IgD-negative memory B cell (primary cell): Measurements from ENCODE around the gene LRRC58. TPM values are rescaled to one million over a fixed set of nuclear protein-coding genes. Genes with fewer than 3 reads are reported as not detected.
"Not testable (repeated sequence)": the region's sequence is repeated elsewhere in the genome, so short reads cannot be mapped to it uniquely, and the experiment has no call there.

ENCODE experiments used
- H3K27ac Mint-ChIP-seq, 3 donors: one replicate each; pipeline ENCODE4 v1.8.0; 2020 to 2022; ENCODE audit warnings: mild to moderate bottlenecking in 3 of 3, mixed read lengths in 3 of 3, moderate library complexity in 1 of 3
- H3K27me3 Mint-ChIP-seq: one replicate; pipeline ENCODE4 v1.8.0; 2021; ENCODE audit warnings: mixed read lengths
- H3K36me3 Mint-ChIP-seq: one replicate; pipeline ENCODE4 v1.8.0; 2020; ENCODE audit warnings: mild to moderate bottlenecking, mixed read lengths
- H3K4me1 Mint-ChIP-seq, 3 donors: one replicate each; pipeline ENCODE4 v1.8.0; 2020 to 2022; ENCODE audit warnings: mixed read lengths in 3 of 3, mild to moderate bottlenecking in 1 of 3
- H3K4me3 Mint-ChIP-seq, 4 donors: one replicate each; pipeline ENCODE4 v1.8.0; 2020 to 2022; ENCODE audit warnings: mild to moderate bottlenecking in 4 of 4, mixed read lengths in 4 of 4, moderate library complexity in 3 of 4
- H3K9me3 Mint-ChIP-seq, 3 donors: one replicate each; pipeline ENCODE4 v1.8.0; 2020 to 2021; ENCODE audit warnings: mixed read lengths in 3 of 3, mild to moderate bottlenecking in 1 of 3
- polyA plus RNA-seq: library from polyadenylated mRNA; unstranded; fragments of 300-500 nt; fragmentation: Illumina TruSeq; gene quantifications from one replicate; pipeline ENCODE4 v1.2.3, GENCODE V29; 2021

The LRRC58 gene
- polyA plus RNA-seq, 1 donor from 2014 or later: 6.6 TPM

GRCh38 chr3:120352017-120352416, 2.9 kb upstream of the LRRC58 start:
- H3K4me3 Mint-ChIP-seq: peak overlapping the region in 1 of 4 donors; percentile 2
- H3K27ac Mint-ChIP-seq: no peak overlapping the region
- H3K9me3 Mint-ChIP-seq: no peaks in the 10 kb centered on the region
- H3K27me3 Mint-ChIP-seq: no peaks in the 10 kb centered on the region
- no peaks in the 10 kb centered on the region for H3K36me3 Mint-ChIP-seq
- H3K4me1 Mint-ChIP-seq: peaks cover 3 to 20% (median 13%) of the 10 kb centered on the region in 3 donors

GRCh38 chr3:120350401-120350941, 1.3 kb upstream of the LRRC58 start:
- Mint-ChIP-seq H3K4me1 (peaks cover 11 to 29% (median 24%) of the 10 kb centered on the region in 3 donors), H3K27me3 (no peaks in the 10 kb centered on the region), H3K27ac (peak overlapping the region in 2 of 3 donors; percentile 86 to 90), H3K9me3 (no peaks in the 10 kb centered on the region), H3K4me3 (peak overlapping the region in 3 of 4 donors; percentile 51 to 95 (median 93)), H3K36me3 (no peaks in the 10 kb centered on the region)

GRCh38 chr3:120349855-120350125, 636 bp upstream of the LRRC58 start:
- no peaks in the 10 kb centered on the region for H3K27me3 Mint-ChIP-seq
- H3K9me3 Mint-ChIP-seq: no peaks in the 10 kb centered on the region
- no peaks in the 10 kb centered on the region for H3K36me3 Mint-ChIP-seq
- peak overlapping the region; percentile 93 to 96 (median 94) for H3K4me3 Mint-ChIP-seq
- H3K4me1 Mint-ChIP-seq: peaks cover 17 to 36% (median 31%) of the 10 kb centered on the region in 3 donors
- peak overlapping the region; percentile 86 to 93 (median 90) for H3K27ac Mint-ChIP-seq

DNA sequence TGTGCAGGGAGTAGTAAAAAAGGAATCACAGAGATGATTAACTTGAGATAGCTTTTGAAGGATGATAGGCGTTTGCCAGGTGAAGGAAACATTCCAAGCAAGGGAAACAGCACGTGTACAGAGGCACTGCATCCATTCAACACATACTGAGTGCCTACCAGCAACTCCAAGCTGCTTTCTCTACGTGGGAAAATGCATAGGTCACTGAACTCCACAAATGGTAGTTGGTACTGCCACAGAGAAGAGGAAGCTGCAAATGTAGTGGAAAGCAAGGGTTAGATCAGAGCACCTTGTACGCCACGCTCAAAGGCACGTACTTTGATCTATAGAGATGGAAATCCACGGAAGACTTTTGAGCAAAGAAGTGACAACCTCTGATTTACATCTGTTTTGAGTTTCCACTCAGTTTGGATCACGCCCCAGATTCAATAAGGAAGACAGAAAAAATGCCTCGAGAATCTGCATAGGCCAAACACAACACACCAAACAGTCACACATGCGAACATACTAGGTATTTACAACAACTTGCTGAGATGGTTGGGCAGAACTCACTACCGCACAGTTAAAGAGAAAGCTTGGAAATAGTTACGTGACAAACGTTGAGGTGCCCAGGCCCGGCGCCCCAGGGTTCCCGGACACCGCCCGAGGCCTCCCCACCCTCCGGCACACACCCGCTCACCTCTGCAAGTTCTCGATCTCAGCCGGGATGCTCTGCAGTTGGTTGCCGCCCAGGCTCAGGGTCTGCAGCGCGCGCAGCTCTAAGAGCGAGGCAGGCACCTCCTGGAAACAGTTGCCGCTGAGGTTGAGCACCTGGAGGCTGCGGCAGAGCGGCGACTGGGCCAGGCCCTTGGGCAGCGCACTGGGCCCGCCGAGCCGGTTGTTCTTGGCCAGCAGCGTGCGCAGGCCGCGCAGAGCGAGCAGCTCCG, 826 bp downstream of the LRRC58 start:
- Mint-ChIP-seq H3K4me1 (peaks cover 25 to 45% (median 41%) of the 10 kb centered on the region in 3 donors), H3K4me3 (peak overlapping the region; percentile 93 to 96 (median 94)), H3K9me3 (no peaks in the 10 kb centered on the region), H3K36me3 (peaks cover 2% of the 10 kb centered on the region), H3K27ac (peak overlapping the region; percentile 86 to 93 (median 92)), H3K27me3 (no peaks in the 10 kb centered on the region)

DNA sequence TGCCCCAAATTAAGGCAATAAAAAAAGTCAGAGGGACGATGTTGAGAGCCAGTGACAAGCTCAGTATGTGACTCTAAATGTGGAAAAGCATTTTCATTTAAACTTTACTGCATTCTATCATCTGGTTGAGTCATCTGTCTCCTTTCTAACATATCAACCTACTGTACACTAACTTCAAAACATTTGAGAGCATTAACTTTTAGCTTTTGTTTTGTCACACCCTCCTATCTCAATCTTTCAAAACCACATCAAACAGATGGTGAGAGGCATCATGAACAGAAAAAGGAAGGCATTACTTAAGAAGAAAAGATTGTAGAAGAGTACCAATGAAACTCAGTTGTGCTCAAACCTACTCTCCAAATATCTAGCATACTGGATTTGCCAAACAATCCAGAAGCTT, 4.8 kb downstream of the LRRC58 start:
- H3K27ac Mint-ChIP-seq: peak overlapping the region in 2 of 3 donors; percentile 47 to 48
- peaks cover 0 to 4% (median 0%) of the 10 kb centered on the region in 3 donors for H3K9me3 Mint-ChIP-seq
- peak overlapping the region in 2 of 4 donors; percentile 13 to 93 for H3K4me3 Mint-ChIP-seq
- H3K27me3 Mint-ChIP-seq: no peaks in the 10 kb centered on the region
- peaks cover 8% of the 10 kb centered on the region for H3K36me3 Mint-ChIP-seq
- H3K4me1 Mint-ChIP-seq: peaks cover 24 to 42% (median 40%) of the 10 kb centered on the region in 3 donors

DNA sequence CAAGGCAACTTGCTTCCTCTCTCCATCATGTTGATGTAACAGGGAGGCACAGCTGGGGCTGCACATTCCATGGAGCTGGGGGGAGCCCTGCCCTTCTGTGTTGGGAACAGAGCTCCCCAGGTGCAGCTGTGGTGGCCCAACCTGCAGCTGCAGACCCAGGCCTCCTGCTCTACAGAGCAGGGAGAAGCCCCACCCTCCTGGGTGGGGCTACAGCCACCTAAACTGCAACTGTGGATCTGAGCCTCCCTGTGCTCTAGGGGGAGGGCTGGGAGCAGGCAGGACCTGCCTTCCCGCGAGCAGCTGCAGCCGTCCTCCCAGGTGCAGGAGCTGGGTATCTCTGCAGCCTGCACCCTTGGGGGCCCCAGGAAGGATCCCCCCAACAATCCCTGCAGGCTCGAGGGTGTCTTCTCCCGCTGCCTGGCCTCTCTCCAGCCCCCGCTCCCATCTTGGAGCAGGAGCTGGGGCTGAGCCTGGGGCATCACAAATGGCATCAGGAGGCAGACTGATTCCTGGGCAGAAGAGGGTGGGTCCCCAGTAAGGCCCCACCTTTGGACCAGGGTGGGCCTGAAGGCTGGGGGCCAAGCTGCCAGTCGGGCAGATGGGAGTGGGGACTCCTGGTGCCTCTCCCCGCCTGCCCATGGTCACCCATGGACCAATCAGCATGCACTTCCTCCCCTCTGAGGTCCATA, 7.4 kb downstream of the LRRC58 start:
- H3K36me3 Mint-ChIP-seq: peaks cover 20% of the 10 kb centered on the region
- H3K27ac Mint-ChIP-seq: no peak overlapping the region
- no peak overlapping the region for H3K4me3 Mint-ChIP-seq
- no peaks in the 10 kb centered on the region for H3K27me3 Mint-ChIP-seq
- H3K9me3 Mint-ChIP-seq: peaks cover 0 to 4% (median 0%) of the 10 kb centered on the region in 3 donors
- peaks cover 20 to 42% (median 37%) of the 10 kb centered on the region in 3 donors for H3K4me1 Mint-ChIP-seq

GRCh38 chr3:120339362-120339761, 9.8 kb downstream of the LRRC58 start:
- Mint-ChIP-seq H3K27me3 (no peaks in the 10 kb centered on the region), H3K27ac (no peak overlapping the region), H3K4me3 (no peak overlapping the region), H3K4me1 (peaks cover 4 to 26% (median 22%) of the 10 kb centered on the region in 3 donors), H3K36me3 (peaks cover 19% of the 10 kb centered on the region), H3K9me3 (peaks cover 0 to 4% (median 0%) of the 10 kb centered on the region in 3 donors)

- Mint-ChIP-seq H3K36me3 (peaks cover 17% of the 10 kb centered on the region), H3K4me1 (peaks cover 2 to 22% (median 18%) of the 10 kb centered on the region in 3 donors), H3K27me3 (no peaks in the 10 kb centered on the region), H3K4me3 (no peak overlapping the region), H3K9me3 (peaks cover 0 to 4% (median 0%) of the 10 kb centered on the region in 3 donors), H3K27ac (peak overlapping the region in 1 of 3 donors; percentile 0)
These were observed 10.6 kb downstream of the LRRC58 start for GRCh38 chr3:120338517-120338916.

DNA sequence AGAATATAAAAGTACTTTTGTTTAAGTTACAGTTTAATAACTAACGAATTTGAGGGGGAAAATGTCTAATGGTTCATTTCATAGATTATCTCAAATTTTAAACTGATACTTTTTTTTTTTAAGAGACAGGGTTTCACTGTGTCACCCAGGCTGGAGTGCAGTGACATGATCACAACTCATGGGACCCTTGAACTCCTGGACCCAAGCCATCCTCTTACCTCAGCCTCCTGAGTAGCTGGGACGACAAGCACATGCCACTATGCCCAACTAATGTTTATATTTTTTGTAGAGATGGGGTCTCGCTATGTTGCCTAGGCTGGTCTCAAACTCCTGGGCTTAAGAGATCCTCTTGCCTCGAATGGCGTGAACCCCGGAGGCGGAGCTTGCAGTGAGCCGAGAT, 16.5 kb downstream of the LRRC58 start:
- Mint-ChIP-seq H3K36me3 (peaks cover 2% of the 10 kb centered on the region), H3K4me3 (no peak overlapping the region), H3K9me3 (no peaks in the 10 kb centered on the region), H3K27ac (peak overlapping the region in 1 of 3 donors; percentile 39), H3K27me3 (no peaks in the 10 kb centered on the region), H3K4me1 (peaks cover 0 to 7% (median 3%) of the 10 kb centered on the region in 3 donors)

DNA sequence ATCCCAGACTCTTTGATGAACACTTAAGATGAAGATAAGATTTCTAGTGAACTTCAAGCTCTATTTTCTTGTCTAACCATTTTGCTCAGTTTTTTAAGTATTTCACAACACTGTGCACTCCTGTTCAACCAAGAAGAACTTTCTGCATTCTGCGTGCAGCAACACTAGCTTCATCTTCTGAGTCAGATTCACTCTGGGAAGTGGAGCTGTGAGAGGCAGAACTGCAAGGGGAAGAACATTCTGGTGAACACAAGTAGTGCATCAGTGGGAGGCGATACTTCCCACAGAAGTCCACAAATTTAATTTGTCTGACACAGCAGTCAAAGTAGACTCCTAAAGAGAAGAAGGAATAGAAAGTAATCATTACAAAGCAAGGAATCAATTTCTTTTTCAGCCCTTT, 18.1 kb downstream of the LRRC58 start:
- peaks cover 0 to 4% (median 0%) of the 10 kb centered on the region in 3 donors for H3K4me1 Mint-ChIP-seq
- no peak overlapping the region for H3K27ac Mint-ChIP-seq
- no peak overlapping the region for H3K4me3 Mint-ChIP-seq
- H3K9me3 Mint-ChIP-seq: no peaks in the 10 kb centered on the region
- no peaks in the 10 kb centered on the region for H3K36me3 Mint-ChIP-seq
- H3K27me3 Mint-ChIP-seq: no peaks in the 10 kb centered on the region

- H3K27ac Mint-ChIP-seq: no peak overlapping the region
These were observed 22.4 kb downstream of the LRRC58 start for GRCh38 chr3:120326784-120327183.

DNA sequence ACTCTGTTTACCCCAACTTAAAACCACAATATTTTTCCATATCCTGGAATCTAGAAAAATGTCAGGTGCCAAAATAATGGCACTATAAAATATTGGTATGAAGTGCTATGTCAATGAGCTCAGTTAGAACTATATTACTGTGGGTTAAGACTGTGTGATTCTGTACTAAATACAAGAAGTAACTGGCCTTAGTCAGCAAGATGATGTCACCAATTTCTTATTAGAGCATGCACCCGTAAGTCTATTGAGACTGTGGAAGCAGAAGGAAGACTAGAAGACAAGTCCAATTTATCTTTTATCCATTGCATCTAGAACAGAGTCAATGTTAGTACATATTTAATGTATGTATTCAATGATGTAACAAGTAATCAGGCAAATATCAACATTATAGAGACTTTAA, 25.0 kb downstream of the LRRC58 start:
- Mint-ChIP-seq H3K36me3 (peaks cover 10% of the 10 kb centered on the region), H3K4me3 (no peak overlapping the region), H3K4me1 (peaks cover 0 to 2% (median 0%) of the 10 kb centered on the region in 3 donors), H3K9me3 (peaks cover 0 to 5% (median 1%) of the 10 kb centered on the region in 3 donors), H3K27ac (no peak overlapping the region), H3K27me3 (no peaks in the 10 kb centered on the region)

More at GRCh38 chr3:120326784-120327183, 22.4 kb downstream of the LRRC58 start:
- no peaks in the 10 kb centered on the region for H3K9me3 Mint-ChIP-seq
- no peaks in the 10 kb centered on the region for H3K27me3 Mint-ChIP-seq
- H3K4me3 Mint-ChIP-seq: no peak overlapping the region
- peaks cover 6% of the 10 kb centered on the region for H3K36me3 Mint-ChIP-seq
- H3K4me1 Mint-ChIP-seq: peaks cover 0 to 2% (median 0%) of the 10 kb centered on the region in 3 donors

GRCh38 chr3:120323761-120324160, 25.4 kb downstream of the LRRC58 start:
- not testable (repeated sequence) for H3K9me3 Mint-ChIP-seq, H3K27me3 Mint-ChIP-seq, H3K27ac Mint-ChIP-seq, H3K4me1 Mint-ChIP-seq, H3K36me3 Mint-ChIP-seq, H3K4me3 Mint-ChIP-seq

GRCh38 chr3:120311863-120312794, 37.0 kb downstream of the LRRC58 start:
- Mint-ChIP-seq H3K9me3 (peaks cover 2 to 16% (median 11%) of the 10 kb centered on the region in 3 donors), H3K4me3 (no peak overlapping the region), H3K4me1 (no peaks in the 10 kb centered on the region), H3K27me3 (no peaks in the 10 kb centered on the region), H3K27ac (no peak overlapping the region), H3K36me3 (peaks cover 8% of the 10 kb centered on the region)
